ENCODE measurements around the gene CD3G.

DNA sequence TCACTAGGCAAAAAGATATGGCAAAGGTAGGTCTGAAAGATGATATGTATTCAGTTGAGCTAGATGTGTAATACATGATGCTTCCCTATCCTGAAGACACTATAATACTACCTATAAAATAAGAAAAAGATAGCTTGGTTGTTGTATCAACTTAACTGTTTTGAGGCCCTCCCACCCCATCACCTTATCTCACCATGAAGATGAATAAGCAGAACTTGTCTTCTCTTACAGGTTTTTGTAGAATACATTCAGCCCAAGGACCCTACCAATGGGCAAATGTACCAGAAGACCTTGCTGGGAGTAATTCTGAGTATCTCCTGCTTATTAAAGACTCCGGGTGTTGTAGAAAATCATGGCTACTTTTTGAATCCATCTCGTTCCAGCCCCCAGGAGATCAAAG, 29.1 kb downstream of the CD3G start:
- no peak for TF ChIP-seq POLR2A (IDR thresholded peaks at IDR 0.05)
- TF ChIP-seq, protein P1, sequence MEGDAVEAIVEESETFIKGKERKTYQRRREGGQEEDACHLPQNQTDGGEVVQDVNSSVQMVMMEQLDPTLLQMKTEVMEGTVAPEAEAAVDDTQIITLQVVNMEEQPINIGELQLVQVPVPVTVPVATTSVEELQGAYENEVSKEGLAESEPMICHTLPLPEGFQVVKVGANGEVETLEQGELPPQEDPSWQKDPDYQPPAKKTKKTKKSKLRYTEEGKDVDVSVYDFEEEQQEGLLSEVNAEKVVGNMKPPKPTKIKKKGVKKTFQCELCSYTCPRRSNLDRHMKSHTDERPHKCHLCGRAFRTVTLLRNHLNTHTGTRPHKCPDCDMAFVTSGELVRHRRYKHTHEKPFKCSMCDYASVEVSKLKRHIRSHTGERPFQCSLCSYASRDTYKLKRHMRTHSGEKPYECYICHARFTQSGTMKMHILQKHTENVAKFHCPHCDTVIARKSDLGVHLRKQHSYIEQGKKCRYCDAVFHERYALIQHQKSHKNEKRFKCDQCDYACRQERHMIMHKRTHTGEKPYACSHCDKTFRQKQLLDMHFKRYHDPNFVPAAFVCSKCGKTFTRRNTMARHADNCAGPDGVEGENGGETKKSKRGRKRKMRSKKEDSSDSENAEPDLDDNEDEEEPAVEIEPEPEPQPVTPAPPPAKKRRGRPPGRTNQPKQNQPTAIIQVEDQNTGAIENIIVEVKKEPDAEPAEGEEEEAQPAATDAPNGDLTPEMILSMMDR (IDR thresholded peaks at IDR 0.05), result no peak
